Cardiac fibroblast (primary cell): ENCODE data around the gene TMEM182.

Experiments
- DNase-seq, 2 donors: peaks; one replicate each; pipeline versions ENCODE4 v3.0.0 to v3.0.0-alpha.2; 2010; ENCODE audit warnings: low read depth in 2 of 2
- H3K4me3 ChIP-seq, 2 donors: replicated peaks in 1 of 2; 1 replicate in 1 of 2; 2 replicates in 1 of 2; pipeline ENCODE4 v1.5.1; 2011; ENCODE audit warnings: low read depth in 2 of 2, low read length in 2 of 2, mild to moderate bottlenecking in 2 of 2, moderate library complexity in 1 of 2
- TF ChIP-seq, protein P1 (sequence below): IDR thresholded peaks from one replicate; pipeline ENCODE4 v1.5.1; 2011; ENCODE audit warnings: low read depth, mild to moderate bottlenecking, low read length, inconsistent platforms

The TMEM182 gene

GRCh38 chr2:102778260-102778659, 16.4 kb downstream of the TMEM182 start:
- TF ChIP-seq, protein P1, sequence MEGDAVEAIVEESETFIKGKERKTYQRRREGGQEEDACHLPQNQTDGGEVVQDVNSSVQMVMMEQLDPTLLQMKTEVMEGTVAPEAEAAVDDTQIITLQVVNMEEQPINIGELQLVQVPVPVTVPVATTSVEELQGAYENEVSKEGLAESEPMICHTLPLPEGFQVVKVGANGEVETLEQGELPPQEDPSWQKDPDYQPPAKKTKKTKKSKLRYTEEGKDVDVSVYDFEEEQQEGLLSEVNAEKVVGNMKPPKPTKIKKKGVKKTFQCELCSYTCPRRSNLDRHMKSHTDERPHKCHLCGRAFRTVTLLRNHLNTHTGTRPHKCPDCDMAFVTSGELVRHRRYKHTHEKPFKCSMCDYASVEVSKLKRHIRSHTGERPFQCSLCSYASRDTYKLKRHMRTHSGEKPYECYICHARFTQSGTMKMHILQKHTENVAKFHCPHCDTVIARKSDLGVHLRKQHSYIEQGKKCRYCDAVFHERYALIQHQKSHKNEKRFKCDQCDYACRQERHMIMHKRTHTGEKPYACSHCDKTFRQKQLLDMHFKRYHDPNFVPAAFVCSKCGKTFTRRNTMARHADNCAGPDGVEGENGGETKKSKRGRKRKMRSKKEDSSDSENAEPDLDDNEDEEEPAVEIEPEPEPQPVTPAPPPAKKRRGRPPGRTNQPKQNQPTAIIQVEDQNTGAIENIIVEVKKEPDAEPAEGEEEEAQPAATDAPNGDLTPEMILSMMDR = no peak

DNA sequence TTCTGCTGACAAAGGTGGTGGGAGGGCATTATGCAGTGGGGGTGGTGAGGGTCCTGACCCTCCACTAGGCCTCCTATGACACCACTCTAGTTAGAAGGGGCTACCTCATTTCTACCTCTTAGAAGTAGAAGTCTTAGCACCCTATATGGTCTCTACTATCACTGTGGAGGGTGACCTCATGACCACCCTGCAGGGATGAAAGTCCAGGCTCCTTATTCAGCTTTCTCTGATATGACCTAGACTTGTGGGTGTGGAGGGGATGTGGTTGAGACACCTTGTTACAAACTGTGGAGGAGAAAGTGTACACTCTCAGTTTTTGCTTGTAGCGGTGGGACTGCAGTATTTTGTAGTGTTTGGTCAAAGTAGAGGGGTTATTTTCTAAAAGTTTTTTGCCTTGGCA, 18.6 kb downstream of the TMEM182 start:
- TF ChIP-seq, protein P1 = no peak
- no peak for DNase-seq
- H3K4me3 ChIP-seq = no peak overlapping the region

More at GRCh38 chr2:102778260-102778659, 16.4 kb downstream of the TMEM182 start:
- DNase-seq = no peak
- H3K4me3 ChIP-seq = no peak overlapping the region

- DNase-seq = no peak
- H3K4me3 ChIP-seq = no peak overlapping the region
- TF ChIP-seq, protein P1 = no peak
Observed at GRCh38 chr2:102782187-102782586, 20.4 kb downstream of the TMEM182 start.

DNA sequence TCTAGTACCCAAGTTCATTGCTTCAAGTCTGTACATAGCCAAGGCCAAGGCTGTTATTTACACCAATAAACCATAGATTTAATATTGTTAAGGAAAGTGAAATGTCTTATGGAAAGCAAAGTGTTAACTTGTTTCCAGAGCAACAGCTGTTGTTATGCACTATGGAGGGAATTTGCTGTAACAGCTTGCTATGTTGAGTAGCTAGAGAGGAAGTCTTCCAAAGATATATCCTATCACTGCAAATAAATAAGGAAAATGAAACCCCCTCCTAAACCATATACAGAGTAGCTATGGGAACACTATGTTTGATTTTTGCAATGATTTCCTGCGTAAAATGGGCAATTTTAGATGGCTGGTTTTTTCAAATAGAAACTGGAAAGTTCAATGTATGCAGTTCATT, 21.1 kb downstream of the TMEM182 start:
- no peak for DNase-seq
- no peak overlapping the region for H3K4me3 ChIP-seq
- TF ChIP-seq, protein P1 = no peak

- no peak overlapping the region for H3K4me3 ChIP-seq
- DNase-seq = no peak
- TF ChIP-seq, protein P1 = no peak
Observed at GRCh38 chr2:102783506-102784183, 21.8 kb downstream of the TMEM182 start.

- H3K4me3 ChIP-seq = no peak overlapping the region
- TF ChIP-seq, protein P1 = no peak
- no peak for DNase-seq
Observed at GRCh38 chr2:102784940-102785339, 23.1 kb downstream of the TMEM182 start.
